Measurements from ENCODE around the gene ULK1.

The ULK1 gene

DNA sequence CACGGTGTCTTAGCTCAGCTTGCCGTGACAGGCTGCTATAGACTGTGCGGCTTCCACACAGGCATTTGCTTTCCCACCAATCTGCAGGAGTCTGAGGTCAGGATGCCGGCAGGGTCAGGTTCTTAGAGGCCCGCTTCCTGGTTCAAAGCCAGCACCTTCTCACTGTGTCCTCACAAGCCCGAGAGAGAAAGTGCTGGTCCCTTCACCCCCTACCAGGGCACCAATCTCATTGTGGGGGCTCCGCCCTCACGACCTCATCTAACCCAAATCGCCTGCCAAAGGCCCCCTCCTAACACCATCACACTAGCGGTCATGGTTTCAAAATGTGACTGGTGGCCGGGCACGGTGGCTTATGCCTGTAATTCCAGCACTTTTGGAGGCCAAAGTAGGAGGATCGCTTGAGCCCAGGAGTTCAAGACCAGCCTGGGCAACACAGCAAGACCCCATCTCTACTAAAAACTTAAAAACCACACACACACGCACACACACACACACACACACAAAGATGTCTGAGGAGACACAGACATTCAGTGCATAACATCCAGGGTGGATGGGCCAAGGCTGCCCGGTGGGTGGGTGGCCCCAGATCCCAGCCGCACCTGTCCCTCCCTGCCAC lies 39.5 kb upstream of the ULK1 start:
- Histone ChIP-seq H3K4me1 (ENCODE audit: insufficient read depth, low read length) (peaks cover 4% of the 10 kb centered on the region; the same call in 1 of the 2 replicates), H3K4me3 (ENCODE audit: low read length) (no peak overlapping the region), H3K36me3 (ENCODE audit: insufficient read depth, low read depth, low read length) (no peaks in the 10 kb centered on the region), H3K27ac (ENCODE audit: low read length) (no peak overlapping the region), H3K9me3 (ENCODE audit: insufficient read depth, low read depth, low read length) (no peaks in the 10 kb centered on the region), H3K9ac (ENCODE audit: low read depth, low read length) (no peak overlapping the region), H3K27me3 (ENCODE audit: insufficient read depth, low read length) (peaks cover 9% of the 10 kb centered on the region)

DNA sequence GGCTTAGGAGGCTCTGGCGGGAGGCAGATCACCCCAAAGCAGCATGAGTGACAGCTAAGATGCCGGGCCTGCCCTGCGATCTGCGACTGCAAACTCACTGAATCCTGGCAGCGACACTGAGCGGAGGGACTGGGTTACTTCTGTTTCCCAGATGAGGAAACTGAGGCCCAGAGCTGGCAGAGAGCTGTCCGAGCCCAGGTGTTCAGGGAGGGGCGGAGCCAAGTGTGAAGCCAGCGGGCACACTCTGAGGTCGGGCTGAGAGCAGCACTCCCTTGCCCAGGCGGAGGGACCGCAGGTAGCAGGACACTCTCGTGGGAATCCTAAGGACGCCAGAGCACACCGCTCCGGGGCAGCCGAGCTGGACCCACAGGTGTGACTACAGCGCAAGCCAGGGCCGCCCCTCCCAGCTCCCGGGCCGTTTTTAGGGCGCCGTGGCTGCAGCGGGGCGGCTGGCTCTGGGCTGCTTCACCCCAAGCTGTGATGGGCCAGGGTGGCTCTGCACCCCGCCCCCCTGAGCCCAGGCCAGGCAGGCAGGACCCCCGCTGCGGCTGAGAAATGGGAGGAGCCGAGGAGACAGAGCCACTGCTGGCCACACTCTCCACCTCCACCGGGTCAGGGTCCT lies 38.8 kb upstream of the ULK1 start:
- Histone ChIP-seq H3K36me3 (ENCODE audit: insufficient read depth, low read depth, low read length) (no peaks in the 10 kb centered on the region), H3K4me1 (ENCODE audit: insufficient read depth, low read length) (peaks cover 4% of the 10 kb centered on the region; the same call in 1 of the 2 replicates), H3K27me3 (ENCODE audit: insufficient read depth, low read length) (peaks cover 9% of the 10 kb centered on the region), H3K4me3 (ENCODE audit: low read length) (no peak overlapping the region), H3K9me3 (ENCODE audit: insufficient read depth, low read depth, low read length) (no peaks in the 10 kb centered on the region), H3K9ac (ENCODE audit: low read depth, low read length) (no peak overlapping the region), H3K27ac (ENCODE audit: low read length) (no peak overlapping the region)

DNA sequence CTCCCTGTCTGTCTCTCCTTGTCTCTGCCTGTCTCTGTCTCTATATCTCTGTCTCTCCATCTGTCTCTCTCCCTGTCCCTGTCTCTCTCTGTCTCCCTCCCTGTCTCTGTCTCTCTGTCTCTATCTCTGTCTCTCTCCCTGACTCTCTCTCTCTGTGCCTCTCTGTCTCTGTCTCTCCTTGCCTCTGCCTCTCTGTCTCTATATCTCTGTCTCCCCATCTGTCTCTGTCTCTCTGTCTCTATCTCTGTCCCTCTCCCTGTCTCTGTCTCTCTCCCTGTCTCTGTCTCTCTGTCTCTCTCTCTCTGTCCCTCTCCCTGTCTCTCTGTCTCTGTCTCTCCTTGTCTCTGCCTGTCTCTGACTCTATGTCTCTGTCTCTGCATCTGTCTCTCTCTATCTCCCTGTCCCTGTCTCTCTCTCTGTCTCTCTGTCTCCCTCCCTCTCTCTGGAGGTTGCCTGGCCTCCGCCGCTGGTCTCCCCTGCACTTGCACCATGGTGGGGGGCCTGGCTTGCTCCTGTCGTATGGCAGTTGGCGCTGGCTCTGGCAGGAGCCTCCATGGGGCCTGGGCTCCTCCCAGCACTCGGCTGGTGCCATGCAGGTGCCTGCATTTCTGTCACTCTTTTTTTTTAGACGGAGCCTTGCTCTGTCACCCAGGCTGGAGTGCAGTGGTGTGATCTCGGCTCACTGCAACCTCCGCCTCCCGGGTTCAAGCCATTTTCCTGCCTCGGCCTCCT lies 37.9 kb upstream of the ULK1 start:
- H3K9me3 ChIP-seq (ENCODE audit: insufficient read depth, low read depth, low read length): no peaks in the 10 kb centered on the region

GRCh38 chr12:131857908-131858850 lies 36.2 kb upstream of the ULK1 start:
- Histone ChIP-seq H3K9ac (ENCODE audit: low read depth, low read length) (no peak overlapping the region), H3K9me3 (ENCODE audit: insufficient read depth, low read depth, low read length) (no peaks in the 10 kb centered on the region), H3K27ac (ENCODE audit: low read length) (no peak overlapping the region), H3K36me3 (ENCODE audit: insufficient read depth, low read depth, low read length) (no peaks in the 10 kb centered on the region), H3K4me3 (ENCODE audit: low read length) (no peak overlapping the region), H3K27me3 (ENCODE audit: insufficient read depth, low read length) (peaks cover 9% of the 10 kb centered on the region), H3K4me1 (ENCODE audit: insufficient read depth, low read length) (peaks cover 10% of the 10 kb centered on the region; the same call in 1 of the 2 replicates)

More for the DNA sequence above, 37.9 kb upstream of the ULK1 start:
- Histone ChIP-seq H3K36me3 (ENCODE audit: insufficient read depth, low read depth, low read length) (no peaks in the 10 kb centered on the region), H3K27me3 (ENCODE audit: insufficient read depth, low read length) (peaks cover 9% of the 10 kb centered on the region), H3K4me3 (ENCODE audit: low read length) (no peak overlapping the region), H3K27ac (ENCODE audit: low read length) (no peak overlapping the region), H3K9ac (ENCODE audit: low read depth, low read length) (no peak overlapping the region), H3K4me1 (ENCODE audit: insufficient read depth, low read length) (peaks cover 4% of the 10 kb centered on the region; the same call in 1 of the 2 replicates)

DNA sequence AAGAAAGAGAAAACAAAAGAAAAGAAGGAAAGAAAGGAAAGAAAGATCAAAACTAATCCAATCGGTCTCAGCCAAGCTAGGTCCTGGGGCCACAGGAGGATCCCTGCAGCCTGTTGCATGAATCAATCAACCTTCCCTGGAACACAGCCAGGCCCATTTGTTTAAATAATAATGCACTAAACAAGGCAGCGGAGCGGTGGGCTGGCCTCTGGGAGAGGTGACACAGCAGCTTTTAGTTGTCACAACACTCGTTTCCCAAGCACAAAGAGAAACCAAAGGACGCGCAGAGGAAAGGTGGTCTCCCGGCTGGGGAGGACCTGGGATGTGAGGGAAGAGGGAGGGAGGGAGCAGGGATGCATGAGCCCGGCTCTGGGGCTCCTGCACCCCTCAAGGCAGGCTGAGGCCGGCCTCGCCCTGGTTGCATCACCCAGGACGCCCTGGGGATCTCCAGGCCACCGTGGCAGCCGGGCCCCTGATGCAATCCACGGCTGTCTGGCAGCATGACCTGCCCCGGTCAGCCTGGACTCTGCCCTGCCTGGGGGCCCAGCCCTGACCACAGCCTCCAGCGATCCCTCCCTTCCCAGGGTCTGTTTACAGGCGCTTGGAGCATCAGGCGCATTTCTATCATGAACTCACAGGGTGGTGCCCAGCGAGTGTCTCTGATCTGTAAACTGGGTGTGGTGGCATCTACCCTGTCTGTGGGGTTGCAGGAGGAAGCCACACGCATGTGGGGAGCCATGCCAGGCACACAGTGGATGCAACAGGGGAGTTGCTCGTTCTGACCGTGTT lies 33.8 kb upstream of the ULK1 start:
- Histone ChIP-seq H3K9ac (ENCODE audit: low read depth, low read length) (peak overlapping the region; percentile 17; the same call in 1 of the 2 replicates), H3K4me1 (ENCODE audit: insufficient read depth, low read length) (peaks cover 13% of the 10 kb centered on the region; the same call in 1 of the 2 replicates), H3K36me3 (ENCODE audit: insufficient read depth, low read depth, low read length) (no peaks in the 10 kb centered on the region), H3K4me3 (ENCODE audit: low read length) (no peak overlapping the region), H3K27ac (ENCODE audit: low read length) (no peak overlapping the region), H3K9me3 (ENCODE audit: insufficient read depth, low read depth, low read length) (no peaks in the 10 kb centered on the region), H3K27me3 (ENCODE audit: insufficient read depth, low read length) (peaks cover 9% of the 10 kb centered on the region)

DNA sequence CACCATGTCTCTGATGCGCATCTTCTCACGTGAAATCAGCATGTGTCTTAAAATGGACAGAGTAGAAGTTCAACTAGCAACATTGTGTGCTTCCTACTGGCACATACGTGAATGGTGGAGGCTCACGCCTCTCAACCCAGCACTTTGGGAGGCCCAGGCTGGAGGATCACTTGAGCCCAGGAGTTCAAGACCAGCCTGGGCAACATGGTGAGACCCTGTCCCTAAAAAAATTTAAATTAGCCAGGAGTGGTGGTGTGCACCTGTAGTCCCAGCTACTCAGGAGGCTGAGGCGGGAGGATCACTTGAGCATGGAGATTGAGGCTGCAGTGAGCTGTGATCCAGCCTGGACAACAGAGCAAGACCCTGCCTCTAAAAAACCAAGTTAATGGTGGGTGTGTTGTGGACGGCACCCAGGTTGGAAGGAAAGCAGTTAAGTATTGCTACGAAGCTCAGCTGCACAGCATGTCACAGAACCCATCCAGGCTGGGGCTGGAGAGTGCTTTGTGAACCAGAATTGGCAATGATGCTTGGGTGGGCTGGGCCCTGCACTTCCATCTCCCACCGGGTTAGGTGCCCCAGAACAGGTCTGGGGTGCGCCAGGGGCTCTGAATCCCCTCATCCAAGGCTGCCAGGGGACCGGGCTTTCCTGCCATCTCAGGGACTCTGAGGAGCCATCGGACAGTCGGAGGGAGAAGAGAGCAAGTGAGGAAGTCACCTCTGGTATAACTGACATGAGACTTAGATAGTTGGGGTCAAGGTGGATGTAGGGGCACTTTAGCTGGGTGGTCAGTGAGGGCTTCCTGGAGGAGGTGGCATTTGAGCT lies 33.0 kb upstream of the ULK1 start:
- peaks cover 9% of the 10 kb centered on the region; the same call in 1 of the 2 replicates for H3K4me1 ChIP-seq (ENCODE audit: insufficient read depth, low read length)

DNA sequence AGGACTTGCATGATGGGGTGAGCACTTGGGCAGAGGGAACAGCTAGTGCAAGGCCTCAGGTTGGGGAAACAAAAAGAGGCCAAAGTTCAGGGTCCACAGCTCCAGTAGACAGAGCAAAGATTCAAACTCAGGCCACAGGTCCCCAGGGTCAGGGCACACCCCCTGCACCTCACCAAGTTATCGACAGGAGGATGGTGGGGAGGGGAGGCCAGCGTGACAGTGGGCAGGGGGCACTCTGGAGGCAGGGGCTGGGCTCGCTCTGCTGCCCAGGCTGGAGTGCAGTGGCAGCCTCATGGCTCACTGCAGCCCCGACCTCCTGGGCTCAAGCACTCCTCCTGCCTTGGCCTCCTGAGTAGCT lies 32.4 kb upstream of the ULK1 start:
- Histone ChIP-seq H3K9me3 (ENCODE audit: insufficient read depth, low read depth, low read length) (no peaks in the 10 kb centered on the region), H3K4me1 (ENCODE audit: insufficient read depth, low read length) (peaks cover 9% of the 10 kb centered on the region; the same call in 1 of the 2 replicates), H3K9ac (ENCODE audit: low read depth, low read length) (no peak overlapping the region), H3K27ac (ENCODE audit: low read length) (no peak overlapping the region), H3K36me3 (ENCODE audit: insufficient read depth, low read depth, low read length) (no peaks in the 10 kb centered on the region), H3K27me3 (ENCODE audit: insufficient read depth, low read length) (peaks cover 4% of the 10 kb centered on the region; the same call in 1 of the 2 replicates), H3K4me3 (ENCODE audit: low read length) (no peak overlapping the region)

More for the DNA sequence above, 33.0 kb upstream of the ULK1 start:
- H3K4me3 ChIP-seq (ENCODE audit: low read length): no peak overlapping the region
- H3K9ac ChIP-seq (ENCODE audit: low read depth, low read length): peak overlapping the region; percentile 17; the same call in 1 of the 2 replicates
- no peaks in the 10 kb centered on the region for H3K9me3 ChIP-seq (ENCODE audit: insufficient read depth, low read depth, low read length)
- H3K27me3 ChIP-seq (ENCODE audit: insufficient read depth, low read length): peaks cover 5% of the 10 kb centered on the region
- no peak overlapping the region for H3K27ac ChIP-seq (ENCODE audit: low read length)
- H3K36me3 ChIP-seq (ENCODE audit: insufficient read depth, low read depth, low read length): no peaks in the 10 kb centered on the region

GRCh38 chr12:131862600-131862993 lies 31.8 kb upstream of the ULK1 start:
- H3K9me3 ChIP-seq (ENCODE audit: insufficient read depth, low read depth, low read length): no peaks in the 10 kb centered on the region
- no peak overlapping the region for H3K27ac ChIP-seq (ENCODE audit: low read length)
- peaks cover 9% of the 10 kb centered on the region; the same call in 1 of the 2 replicates for H3K4me1 ChIP-seq (ENCODE audit: insufficient read depth, low read length)
- no peak overlapping the region; the same call in 1 of the 2 replicates for H3K4me3 ChIP-seq (ENCODE audit: low read length)
- peak overlapping the region; percentile 47; the same call in 1 of the 2 replicates for H3K9ac ChIP-seq (ENCODE audit: low read depth, low read length)
- H3K27me3 ChIP-seq (ENCODE audit: insufficient read depth, low read length): peaks cover 4% of the 10 kb centered on the region; the same call in 1 of the 2 replicates
- H3K36me3 ChIP-seq (ENCODE audit: insufficient read depth, low read depth, low read length): no peaks in the 10 kb centered on the region

- Histone ChIP-seq H3K9me3 (ENCODE audit: insufficient read depth, low read depth, low read length) (no peaks in the 10 kb centered on the region), H3K36me3 (ENCODE audit: insufficient read depth, low read depth, low read length) (no peaks in the 10 kb centered on the region), H3K27me3 (ENCODE audit: insufficient read depth, low read length) (peaks cover under 1% of the 10 kb centered on the region; the same call in 1 of the 2 replicates), H3K9ac (ENCODE audit: low read depth, low read length) (peak overlapping the region; percentile 47; the same call in 1 of the 2 replicates), H3K27ac (ENCODE audit: low read length) (no peak overlapping the region), H3K4me1 (ENCODE audit: insufficient read depth, low read length) (peaks cover 9% of the 10 kb centered on the region; the same call in 1 of the 2 replicates), H3K4me3 (ENCODE audit: low read length) (no peak overlapping the region; the same call in 1 of the 2 replicates)
Observed at GRCh38 chr12:131862994-131863710, 31.3 kb upstream of the ULK1 start.

Measured in iPS-20b (cell line).